Activated CD4-positive, CD25-positive, alpha-beta regulatory T cell treated with anti-CD3 and anti-CD28 coated beads, Interleukin-2, amount 50 U/mL, for 24 hours (primary cell): ENCODE data around the gene ZNF628.
"Not testable (repeated sequence)": the region's sequence is repeated elsewhere in the genome, so short reads cannot be mapped to it uniquely, and the experiment has no call there.

Source experiments
- ATAC-seq, 2 donors: fragments of 150-1000 bp; cut with Tn5 transposase; one replicate each; pipeline ENCODE4 v1.10.0; 2021; ENCODE audit warnings: mild to moderate bottlenecking in 1 of 2, moderate library complexity in 1 of 2

Gene ZNF628

DNA sequence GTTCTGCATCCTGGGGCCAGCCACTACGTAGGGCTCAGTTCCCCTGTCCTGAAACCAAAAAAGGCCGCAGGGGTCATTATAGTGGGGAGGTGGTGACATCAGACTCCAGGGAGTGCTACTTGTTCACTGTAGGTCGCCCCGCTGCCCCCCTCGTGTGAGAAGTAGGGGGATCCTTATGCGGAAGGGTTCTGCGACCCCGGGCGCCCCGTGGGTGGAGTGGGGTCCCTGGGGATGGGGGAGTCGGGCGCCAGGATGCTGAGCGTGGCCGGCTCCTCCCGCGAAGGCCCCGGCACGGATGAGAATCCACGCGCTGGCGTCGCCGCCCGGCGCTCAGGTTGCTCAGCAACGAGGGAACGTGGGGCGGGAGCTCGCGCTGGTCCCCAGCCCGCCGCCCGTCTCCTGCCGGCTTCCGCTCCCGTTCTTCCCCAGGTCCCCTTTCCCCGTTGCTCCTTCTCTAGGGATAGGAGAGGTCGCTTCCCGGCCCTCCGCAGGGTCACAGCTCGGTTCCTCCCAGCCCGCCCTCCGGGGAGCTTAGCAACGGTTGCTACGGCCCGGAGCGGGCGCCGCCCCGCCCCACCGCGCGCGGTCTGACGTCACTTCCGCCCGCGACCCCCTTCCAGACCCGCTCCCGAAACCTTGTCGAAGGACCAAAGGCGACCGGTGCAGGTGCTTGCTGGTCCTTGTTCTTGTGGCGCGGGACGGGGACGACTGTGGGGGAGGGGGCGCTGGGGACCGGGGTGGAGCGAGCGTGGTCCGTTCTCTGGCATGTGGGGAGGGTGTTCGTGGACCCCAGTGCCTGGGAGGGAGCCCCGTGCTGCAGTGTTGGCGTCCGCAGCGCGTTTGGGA lies 8.4 kb downstream of the ZNF628 start, which contains the start of gene NAT14:
Gene NAT14, plus strand, starts transcription at position 596 of the 846 bp plus-strand sequence. CDS start 521 bp downstream, outside the sequence.
- ATAC-seq = peak; percentile 74 to 78

DNA sequence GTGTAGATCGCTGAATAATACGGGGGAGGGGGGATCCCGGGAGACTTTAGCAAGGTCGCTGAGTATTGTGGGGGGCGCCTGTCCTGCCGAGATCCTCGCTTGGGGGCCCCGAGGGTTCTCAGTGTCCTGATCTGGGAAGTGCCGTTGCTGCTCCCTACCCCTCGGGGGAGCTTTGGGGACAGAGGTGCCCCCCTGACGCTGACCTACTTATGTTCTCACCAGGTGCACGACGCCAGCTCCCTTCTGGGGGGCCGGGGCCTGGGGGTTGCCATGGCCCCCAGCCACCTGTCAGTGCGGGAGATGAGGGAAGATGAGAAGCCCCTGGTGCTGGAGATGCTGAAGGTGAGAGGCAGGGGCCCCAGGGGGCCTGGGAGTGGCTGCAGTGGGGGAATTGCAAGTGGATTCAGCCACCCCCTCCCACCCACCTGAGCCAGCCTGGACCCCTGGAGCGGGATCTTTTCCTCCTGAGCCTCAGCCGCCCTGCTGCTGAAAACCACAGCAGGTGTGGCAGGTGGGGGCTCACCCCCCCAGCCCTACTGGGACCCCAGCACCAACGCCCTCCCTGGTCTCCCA lies 9.1 kb downstream of the ZNF628 start:
- ATAC-seq = no peak

DNA sequence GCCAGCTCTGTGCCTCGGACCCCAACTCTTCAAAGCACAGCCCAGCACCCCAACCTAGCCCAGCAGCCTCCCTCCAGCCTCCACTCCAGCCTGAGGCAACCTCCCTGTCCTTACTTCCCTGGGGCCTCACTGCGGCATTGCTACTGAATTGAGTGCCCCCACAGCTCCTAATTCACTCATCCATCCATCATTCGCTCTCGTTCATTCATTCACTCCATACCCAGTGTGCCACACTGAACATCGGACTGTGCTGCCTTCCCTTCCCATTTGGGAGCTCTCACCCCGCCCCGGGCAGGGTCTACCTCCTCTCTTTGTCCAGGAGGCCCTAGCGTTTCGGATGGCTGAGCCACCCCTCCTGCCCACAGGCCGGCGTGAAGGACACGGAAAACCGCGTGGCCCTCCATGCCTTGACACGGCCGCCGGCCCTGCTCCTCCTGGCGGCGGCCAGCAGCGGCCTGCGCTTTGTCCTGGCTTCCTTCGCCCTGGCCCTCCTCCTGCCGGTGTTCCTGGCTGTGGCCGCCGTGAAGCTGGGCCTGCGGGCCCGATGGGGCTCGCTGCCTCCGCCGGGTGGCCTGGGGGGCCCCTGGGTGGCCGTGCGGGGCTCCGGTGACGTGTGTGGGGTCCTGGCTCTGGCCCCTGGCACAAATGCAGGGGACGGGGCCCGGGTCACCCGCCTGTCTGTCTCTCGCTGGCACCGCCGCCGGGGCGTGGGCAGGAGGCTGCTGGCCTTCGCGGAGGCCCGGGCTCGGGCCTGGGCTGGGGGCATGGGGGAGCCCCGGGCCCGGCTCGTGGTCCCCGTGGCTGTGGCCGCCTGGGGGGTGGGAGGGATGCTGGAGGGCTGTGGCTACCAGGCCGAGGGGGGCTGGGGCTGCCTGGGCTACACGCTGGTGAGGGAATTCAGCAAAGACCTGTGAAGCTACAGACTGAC lies 9.9 kb downstream of the ZNF628 start:
- ATAC-seq = no peak

DNA sequence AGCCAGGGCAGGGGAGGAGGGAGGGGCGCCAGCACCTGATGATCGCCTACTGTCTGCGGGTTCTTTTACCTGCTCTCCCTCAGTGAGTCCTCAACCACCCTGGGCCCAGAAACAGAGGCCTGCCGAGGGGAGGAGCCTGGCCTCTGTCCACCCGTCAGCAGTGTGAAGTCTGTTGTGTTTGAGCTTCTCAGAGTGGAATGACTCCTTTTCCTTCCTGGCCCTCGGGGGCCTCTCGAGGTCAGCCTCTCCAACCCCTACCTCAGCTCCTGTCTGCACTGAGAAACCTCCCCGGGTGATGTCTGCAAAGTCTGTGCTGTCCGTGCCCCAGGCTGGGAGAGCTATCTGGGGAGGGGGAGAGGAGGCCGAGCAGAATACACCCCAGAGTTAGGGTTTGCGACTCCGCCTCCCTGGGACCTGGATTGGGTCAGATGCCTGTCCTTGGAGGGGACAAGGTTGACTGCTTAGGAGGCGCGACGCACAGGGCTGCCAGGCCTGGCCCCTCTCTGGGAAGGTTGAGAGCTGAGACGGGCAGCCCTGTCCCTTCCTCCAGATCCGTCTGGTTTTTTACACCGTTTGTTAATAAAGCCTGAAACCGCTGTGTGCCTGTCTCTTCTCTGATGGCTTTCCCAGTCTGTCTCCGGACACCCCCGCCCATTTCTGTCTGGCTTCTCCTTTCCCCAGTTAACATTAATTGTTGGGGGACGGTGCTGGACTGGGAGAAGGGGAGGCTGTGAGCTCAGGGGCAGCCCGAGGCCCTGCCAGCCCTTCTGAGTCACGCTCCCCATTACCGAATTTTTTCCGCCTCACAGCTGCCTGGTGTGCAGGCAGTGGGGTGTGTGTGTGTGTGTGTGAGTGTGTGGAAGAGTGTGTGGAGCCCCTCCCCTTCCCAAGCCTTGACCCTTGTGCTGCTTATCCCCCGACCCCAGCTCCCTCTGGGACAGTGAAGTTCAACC lies 10.8 kb downstream of the ZNF628 start:
- ATAC-seq = peak; percentile 40 to 55

DNA sequence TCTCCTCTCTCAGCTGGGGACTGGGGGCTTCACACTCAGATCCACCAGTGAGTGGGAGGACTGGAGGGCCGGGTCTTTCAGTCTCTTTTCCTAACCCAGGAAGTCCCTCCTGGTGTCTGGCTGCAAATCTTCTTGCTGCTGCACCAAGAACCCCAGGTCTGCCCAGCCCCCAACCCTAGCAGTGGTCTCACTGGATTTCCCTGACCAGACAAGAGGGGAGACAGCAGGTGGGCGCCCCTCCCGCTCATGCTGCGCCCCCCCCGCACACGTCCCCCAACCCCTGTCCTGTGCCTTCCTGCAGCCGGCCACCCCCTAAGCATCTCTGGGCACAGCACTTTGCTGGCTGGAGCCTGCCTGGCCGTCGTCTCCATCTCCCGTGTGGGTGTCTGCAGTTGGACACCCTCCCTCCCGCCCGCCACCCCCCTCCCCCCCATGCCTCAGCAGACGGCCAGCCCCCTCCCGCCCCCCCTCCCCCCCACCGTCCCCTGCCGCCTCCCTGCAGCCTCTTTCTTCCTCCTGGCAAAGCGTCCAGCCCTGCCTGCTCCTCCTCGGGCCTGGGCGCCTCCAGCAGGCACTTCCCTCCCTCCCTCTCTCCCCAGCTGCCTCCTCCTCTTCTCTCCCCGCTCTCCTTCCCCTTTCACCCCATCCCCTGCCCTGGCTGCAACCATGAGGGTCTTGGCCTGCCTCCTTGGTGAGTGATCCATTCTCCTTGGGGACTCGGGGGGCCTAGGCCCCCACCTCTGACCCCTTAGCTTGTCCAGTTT lies 11.7 kb downstream of the ZNF628 start, which contains the start of gene SSC5D:
Gene SSC5D, plus strand, starts transcription at position 513 of the 764 bp plus-strand sequence. Its CDS starts 154 bp downstream, at position 667.
- ATAC-seq = no peak

DNA sequence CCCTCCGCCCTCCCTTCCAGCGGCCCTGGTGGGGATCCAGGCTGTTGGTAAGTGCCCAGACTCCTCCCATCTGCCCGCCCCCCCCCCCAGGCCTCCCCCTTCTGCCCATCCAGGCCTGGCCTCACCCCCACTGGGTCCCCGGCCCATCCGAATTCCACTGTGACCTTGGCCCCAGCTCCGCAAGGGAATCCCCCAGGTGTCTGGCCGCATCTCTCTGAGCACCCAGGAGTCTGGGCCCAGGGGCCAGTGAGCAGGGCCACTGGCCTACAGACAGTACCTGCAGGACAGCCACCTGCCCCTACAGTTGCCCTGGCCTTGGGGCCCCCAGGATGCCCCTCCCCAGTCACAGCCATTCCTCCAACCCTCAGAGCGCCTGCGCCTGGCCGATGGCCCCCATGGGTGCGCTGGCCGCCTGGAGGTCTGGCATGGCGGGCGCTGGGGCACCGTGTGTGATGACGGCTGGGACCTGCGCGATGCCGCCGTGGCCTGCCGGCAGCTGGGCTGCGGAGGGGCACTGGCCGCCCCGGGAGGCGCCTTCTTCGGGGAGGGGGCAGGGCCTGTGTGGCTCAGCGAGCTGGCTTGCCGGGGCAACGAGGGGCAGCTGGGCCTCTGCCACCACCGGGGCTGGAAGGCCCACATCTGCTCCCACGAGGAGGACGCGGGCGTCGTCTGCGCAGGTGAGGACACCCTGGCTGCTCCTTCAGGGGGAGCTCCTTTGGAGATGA lies 12.7 kb downstream of the ZNF628 start:
- no peak for ATAC-seq

DNA sequence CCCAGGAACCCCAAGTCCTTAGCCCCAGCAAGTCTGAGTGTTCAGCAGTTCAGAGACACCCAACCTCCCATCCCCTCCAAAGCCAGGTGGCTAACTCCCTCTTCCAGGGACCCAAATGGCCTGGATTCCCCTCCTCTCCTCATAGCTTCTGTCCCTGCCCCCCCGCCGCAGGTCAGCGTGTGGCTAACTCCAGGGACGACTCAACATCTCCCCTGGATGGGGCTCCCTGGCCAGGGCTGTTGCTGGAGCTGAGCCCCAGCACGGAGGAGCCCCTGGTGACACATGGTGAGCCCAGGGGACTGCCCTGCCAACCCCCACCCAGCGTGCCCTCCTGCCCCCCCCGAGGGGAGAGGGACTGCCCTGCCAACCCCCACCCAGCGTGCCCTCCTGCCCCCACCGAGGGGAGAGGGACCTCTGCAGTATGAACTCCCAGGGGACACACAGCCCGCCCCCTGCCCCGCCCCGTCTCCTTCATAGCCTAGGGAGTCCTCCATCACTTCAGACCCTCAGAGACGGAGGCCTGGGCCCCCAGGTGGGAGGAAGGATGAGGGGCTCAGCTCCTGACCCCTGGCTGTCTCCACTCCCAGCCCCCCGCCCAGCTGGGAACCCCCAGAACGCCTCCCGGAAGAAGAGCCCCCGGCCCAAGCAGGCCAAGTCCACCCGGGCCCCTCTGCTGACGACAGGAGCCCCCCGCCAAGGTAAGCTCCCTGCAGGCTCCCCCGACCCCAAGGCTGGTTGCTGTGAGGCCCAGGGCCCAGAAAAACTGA lies 13.5 kb downstream of the ZNF628 start:
- ATAC-seq = no peak

DNA sequence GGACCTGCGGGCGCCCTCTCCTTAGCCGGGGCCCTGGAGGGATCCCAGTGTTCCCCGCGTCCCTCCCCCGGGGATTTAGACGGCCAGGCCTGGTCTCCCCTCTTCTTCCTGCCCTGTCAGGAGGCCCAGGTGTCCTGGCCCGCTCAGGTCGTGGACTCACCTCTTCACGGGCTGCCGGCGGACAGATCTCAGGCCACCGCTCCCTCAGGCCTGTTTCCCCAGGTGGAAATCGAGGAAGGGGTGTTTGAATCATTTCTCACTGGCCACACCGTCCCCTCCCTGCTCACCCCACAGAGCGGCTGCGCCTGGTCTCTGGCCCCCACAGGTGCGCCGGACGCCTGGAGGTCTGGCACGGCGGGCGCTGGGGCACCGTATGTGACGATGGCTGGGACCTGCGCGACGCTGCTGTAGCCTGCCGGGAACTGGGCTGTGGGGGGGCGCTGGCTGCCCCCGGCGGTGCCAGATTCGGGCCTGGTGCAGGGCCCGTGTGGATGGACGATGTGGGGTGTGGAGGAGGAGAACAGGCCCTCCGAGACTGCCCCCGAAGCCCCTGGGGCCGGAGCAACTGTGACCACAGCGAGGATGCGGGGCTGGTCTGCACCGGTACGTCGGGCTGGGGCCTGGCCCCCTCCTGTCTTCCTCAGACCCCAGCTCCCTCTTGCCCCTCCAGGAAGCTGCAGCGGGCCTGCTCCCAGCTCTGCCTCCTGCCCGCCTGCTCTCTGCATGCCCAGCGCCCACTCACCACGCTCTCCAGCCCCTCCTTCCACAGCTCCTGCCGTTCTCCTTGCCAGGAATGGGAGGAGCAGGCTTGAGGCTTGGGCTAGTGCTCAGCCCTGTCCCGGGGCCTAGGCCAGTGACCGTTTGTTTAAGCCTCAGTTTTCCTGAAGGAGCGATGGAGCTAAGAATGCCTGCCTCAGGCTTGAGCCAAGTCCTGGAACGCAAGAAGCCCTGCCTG lies 14.3 kb downstream of the ZNF628 start:
- no peak for ATAC-seq

DNA sequence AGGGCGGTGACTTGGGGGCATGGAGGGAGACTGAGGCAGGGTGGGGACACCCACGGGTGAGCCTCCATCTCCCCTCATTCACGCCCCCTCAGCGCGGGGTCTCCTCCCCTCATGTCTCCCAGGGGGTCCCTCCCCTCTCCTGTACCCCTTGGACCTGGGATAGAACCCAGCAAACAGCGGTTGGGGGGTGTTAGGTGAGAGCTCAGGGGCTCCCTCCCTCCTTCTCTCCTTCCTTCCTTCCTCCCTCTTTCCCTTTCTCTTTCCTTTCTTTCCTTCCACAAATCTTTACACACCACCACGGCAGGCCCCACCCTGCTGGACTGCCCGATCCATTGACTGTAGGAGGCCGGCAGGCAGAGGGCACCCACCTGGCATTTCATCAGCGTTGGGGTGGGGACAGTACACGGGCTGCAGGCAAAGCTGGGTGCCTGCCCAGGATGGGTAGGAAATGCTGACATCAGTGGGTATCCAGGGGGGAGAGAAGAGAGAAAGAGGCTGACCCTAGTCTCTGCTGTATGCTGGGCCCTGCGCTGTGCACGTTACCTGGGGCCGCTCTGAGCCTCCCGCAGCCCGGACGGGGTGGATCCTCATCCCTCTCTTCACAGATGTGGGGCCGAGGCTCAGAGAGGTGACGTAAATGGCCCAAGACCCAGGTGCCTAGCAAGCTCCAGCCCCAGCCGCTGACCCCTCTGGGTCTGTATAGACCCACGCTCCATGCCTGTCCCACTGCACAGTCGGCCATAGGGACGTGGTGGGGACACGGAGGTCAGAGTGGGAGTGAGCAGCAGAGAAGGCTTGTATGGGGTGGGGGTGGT lies 15.3 kb downstream of the ZNF628 start:
- no peak for ATAC-seq

DNA sequence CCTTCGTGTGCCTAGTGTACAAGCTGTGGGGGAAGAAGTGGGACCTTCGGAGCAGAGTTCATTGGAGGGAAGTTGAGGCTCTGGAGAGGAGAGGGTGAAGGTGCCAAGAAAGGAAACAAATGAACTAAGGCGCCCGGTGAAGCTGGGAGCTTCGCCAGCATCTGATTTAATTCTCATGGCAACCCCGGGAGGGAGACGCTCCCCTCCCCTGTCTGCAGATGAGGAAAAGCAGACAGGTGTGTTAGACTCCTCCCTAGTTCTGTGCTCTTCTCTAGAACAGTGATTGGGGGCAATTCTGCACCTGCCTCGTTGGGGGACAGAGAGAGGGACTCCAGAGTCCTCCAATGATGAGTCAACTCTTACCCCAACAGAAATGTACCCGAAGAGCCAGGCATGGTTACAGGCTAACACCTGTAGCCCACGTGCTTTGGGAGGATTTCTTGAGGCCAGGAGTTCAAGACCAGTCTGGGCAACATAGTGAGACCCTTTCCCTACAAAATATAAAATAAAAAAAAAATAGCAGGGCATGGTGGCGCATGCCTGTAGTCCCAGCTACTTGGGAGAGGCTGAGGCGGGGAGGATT lies 16.0 kb downstream of the ZNF628 start:
- no peak for ATAC-seq

DNA sequence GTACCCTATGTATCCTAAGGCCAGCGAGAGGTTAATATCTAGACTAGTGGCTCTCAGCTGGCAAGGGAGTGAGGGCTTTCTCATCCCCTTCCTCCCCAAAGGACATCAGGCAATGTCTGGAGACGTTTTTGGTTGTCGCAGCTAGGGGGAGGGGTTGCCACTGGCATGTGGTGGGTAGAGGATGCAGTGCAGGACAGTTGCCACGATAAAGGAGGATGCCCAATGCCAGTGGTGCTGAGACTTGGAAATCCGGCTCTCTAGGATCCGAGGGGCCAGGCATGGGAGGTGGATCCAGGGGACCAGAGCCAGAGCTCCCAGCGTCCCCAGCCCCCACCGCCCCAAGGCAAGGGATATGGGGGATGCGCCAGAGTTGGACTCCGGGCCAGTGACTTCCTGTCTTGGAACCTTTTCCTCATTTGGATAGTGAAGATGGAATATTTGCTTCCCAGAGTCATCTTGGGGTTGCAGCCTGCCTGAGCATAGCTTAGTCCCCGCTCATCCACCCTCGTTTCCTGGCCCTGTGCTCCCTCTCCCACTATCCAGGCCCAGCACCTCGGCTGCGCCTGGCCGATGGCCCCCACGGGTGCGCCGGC lies 16.7 kb downstream of the ZNF628 start:
- ATAC-seq = no peak

DNA sequence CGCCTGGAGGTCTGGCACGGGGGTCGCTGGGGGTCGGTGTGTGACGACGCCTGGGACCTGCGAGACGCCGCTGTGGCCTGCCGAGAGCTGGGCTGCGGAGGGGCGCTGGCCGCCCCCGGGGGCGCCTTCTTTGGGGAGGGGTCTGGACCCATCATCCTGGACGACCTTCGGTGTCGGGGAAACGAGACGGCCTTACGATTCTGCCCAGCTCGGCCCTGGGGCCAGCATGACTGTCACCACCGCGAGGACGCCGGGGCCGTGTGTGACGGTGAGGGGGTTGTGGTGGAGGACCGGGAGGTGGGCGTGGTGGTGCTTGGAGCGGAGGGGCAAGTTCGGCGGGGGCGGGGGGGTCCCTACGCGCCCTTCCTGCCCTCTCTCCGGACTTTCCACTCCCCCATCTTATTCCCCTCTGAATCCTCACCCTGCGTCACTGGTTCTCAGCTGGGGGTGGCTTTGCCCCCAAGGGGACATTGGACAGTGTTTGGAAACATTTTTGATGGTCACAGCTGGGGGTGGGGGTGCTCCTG lies 17.3 kb downstream of the ZNF628 start:
- no peak for ATAC-seq

DNA sequence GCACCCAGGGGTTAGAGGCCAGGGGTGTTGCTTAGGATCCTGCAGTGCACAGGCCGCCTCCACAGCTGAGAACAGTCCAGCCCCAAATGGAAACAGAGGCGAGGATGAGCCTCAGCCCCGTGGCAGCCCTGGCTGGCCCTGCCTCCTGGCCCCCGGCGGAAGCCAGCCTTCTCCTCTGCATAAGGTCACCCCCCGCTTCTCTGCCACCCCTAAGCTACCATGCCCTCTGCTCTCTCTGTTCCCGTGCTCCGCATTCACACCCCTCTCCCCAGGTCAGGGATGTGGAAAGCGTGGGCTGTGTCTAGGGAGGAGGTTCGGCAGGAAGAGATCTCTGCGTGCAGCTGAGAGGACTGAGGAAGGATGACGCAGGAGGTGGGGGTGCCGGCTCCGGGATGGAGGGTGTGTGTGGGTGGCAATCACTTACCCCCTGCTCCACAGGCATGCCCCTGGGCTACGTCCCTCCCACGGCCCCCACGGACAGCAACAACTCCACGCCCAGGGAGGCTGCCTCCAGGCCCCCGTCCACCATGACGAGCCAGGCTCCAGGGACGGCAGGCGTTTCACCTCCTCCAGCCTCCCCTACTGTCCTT lies 17.9 kb downstream of the ZNF628 start:
- ATAC-seq = peak; percentile 26 to 27

DNA sequence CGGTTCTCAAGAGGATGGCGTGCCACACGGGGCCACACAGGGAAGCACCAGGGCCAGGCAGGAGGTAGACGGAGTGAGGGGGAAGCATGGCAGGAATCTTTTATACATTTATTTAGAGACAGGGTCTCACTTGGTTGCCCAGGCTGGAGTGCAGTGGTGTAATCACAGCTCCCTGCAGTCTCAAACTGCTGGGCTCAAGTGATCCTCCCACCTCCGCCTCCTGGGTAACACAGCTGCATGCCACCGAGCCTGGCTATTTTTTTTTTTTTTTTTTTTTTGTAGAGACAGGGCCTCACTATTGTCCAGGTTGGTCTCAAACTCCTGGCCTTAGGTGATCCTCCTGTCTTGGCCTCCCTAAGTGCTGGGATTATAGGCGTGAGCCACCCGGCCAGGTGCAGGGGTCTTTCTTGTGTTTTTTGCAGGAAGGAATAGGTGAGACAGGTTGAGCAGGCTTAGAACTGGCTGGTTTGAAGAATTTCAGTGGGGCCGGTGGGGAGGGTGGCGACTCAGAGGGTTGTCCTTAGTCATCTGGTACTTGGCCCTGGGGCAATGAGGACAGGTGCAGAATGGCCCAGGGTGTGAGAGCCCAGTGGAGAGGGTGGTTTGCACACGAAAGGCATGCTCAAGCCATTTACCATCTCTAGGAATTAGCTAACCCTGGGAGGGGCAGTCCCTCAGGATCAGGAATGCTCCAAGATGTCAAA lies 19.4 kb downstream of the ZNF628 start:
- no peak for ATAC-seq

DNA sequence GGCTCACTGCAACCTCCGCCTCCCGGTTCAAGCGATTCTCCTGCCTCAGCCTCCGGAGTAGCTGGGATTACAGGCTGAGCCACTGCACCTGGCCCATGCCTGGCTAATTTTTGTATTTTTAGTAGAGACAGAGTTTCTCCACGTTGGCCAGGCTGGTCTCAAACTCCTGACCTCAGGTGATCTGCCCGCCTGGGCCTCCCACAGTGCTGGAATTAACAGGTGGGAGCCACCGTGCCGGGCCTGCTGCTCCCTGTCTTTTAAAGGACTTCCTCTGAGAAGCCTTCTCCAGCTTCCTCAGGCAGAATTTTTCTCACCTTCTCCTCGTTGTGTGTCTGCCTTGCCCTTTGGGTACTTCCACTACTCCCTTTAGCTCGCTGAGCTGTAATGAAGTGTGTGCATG lies 20.4 kb downstream of the ZNF628 start:
- ATAC-seq = not testable (repeated sequence)
